Tibial nerve (tissue), 4 donors: ENCODE measurements around the gene TYMS. TPM values are rescaled to one million over a fixed set of nuclear protein-coding genes. Genes with fewer than 3 reads are reported as not detected.

Experiments used
- DNase-seq, 2 donors: peaks; one replicate each; pipeline ENCODE4 v3.0.0-alpha.2; 2019; ENCODE audit warnings: low spot score in 2 of 2
- H3K27ac ChIP-seq, 4 donors: fragments of 200-600 bp; sonication (generic) in 3 of 4; one replicate each; pipeline ENCODE4 v1.5.1; 2017 to 2019; ENCODE audit warnings: mild to moderate bottlenecking in 1 of 4
- H3K27me3 ChIP-seq, 2 donors: fragments of 200-600 bp; sonication (generic) in 1 of 2; one replicate each; pipeline versions ENCODE4 v1.5.1 to v1.6.0; 2017 to 2019
- H3K36me3 ChIP-seq, 3 donors: fragments of 200-600 bp; sonication (generic); one replicate each; pipeline ENCODE4 v1.5.1; 2018 to 2019
- H3K4me1 ChIP-seq, 4 donors: fragments of 200-600 bp; sonication (generic) in 3 of 4; one replicate each; pipeline ENCODE4 v1.5.1; 2017 to 2019
- H3K4me3 ChIP-seq, 4 donors: fragments of 200-600 bp; sonication (generic) in 3 of 4; one replicate each; pipeline ENCODE4 v1.5.1; 2017 to 2019; ENCODE audit warnings: mild to moderate bottlenecking in 1 of 4, moderate library complexity in 1 of 4
- H3K9me3 ChIP-seq, 4 donors: fragments of 200-600 bp; sonication (generic) in 3 of 4; one replicate each; pipeline ENCODE4 v1.5.1; 2017 to 2019
- CTCF ChIP-seq, 5 experiments: fragments of 200-600 bp in 3 of 5; fragments of 450-650 bp in 2 of 5; sonication (generic) in 3 of 5; IDR thresholded peaks; one replicate each; pipeline ENCODE4 v1.5.1; 2016 to 2019; ENCODE audit warnings: antibody characterized with exemption in 5 of 5, mild to moderate bottlenecking in 3 of 5, moderate library complexity in 2 of 5
- EP300 ChIP-seq, 2 donors: sonication (generic); formaldehyde crosslinking; IDR thresholded peaks; one replicate each; pipeline ENCODE4 v1.6.1; 2017; ENCODE audit warnings: antibody characterized with exemption in 2 of 2, mild to moderate bottlenecking in 1 of 2
- POLR2A ChIP-seq, 2 donors: fragments of 450-650 bp; IDR thresholded peaks; one replicate each; pipeline ENCODE4 v1.6.1; 2017; ENCODE audit warnings: antibody characterized with exemption in 2 of 2, mild to moderate bottlenecking in 2 of 2, moderate library complexity in 2 of 2
- WGBS, 2 donors: methylation state at CpG; one replicate each; pipeline ENCODE4 v1.1.5; 2018; 5-methylcytosine and 5-hydroxymethylcytosine counted together
- total RNA-seq, 4 donors: library from RNA; depleted of rRNA; stranded (reverse); fragments of >200 nt; gene quantifications; one replicate each; pipeline ENCODE4 v1.1.0, GENCODE V29; 2016

The TYMS gene
- total RNA-seq, 4 donors from 2014 or later = 0.84 to 4.2 (median 0.90) TPM; not detected in 1

GRCh38 chr18:658947-659533 is 1.6 kb downstream of the TYMS start:
- Histone ChIP-seq H3K4me1 (peaks cover 0 to 19% (median 3%) of the 10 kb centered on the region in 4 donors), H3K27me3 (peaks cover 0 to 38% of the 10 kb centered on the region in 2 donors), H3K9me3 (peaks cover 0 to 4% (median 0%) of the 10 kb centered on the region in 4 donors), H3K4me3 (peak overlapping the region in 1 of 4 donors; percentile 63), H3K36me3 (no peaks in the 10 kb centered on the region), H3K27ac (no peak overlapping the region)
- DNase-seq = no peak
- 78 to 85% methylated on average over 10 of the region's 10 CpGs for WGBS, 2 donors
- no peak for TF ChIP-seq CTCF (IDR thresholded peaks at IDR 0.05)
- TF ChIP-seq EP300 (IDR thresholded peaks at IDR 0.05) = no peak
- TF ChIP-seq POLR2A (IDR thresholded peaks at IDR 0.05) = no peak

GRCh38 chr18:659597-659996 is 2.1 kb downstream of the TYMS start:
- peaks cover 0 to 32% of the 10 kb centered on the region in 2 donors for H3K27me3 ChIP-seq
- WGBS, 2 donors = 88 to 92% methylated on average over 6 of the region's 6 CpGs

GRCh38 chr18:662197-662596 is 4.7 kb downstream of the TYMS start:
- Histone ChIP-seq H3K9me3 (no peaks in the 10 kb centered on the region), H3K4me3 (no peak overlapping the region), H3K27me3 (peaks cover 0 to 9% of the 10 kb centered on the region in 2 donors), H3K36me3 (no peaks in the 10 kb centered on the region), H3K4me1 (peaks cover 0 to 16% (median 3%) of the 10 kb centered on the region in 4 donors), H3K27ac (no peak overlapping the region)
- WGBS, 2 donors = 91 to 98% methylated on average over 4 of the region's 4 CpGs
- DNase-seq = no peak
- TF ChIP-seq CTCF (IDR thresholded peaks at IDR 0.05) (no peak), EP300 (IDR thresholded peaks at IDR 0.05) (no peak), POLR2A (IDR thresholded peaks at IDR 0.05) (no peak)

More at GRCh38 chr18:659597-659996, 2.1 kb downstream of the TYMS start:
- TF ChIP-seq POLR2A (IDR thresholded peaks at IDR 0.05) = no peak
- no peak for TF ChIP-seq EP300 (IDR thresholded peaks at IDR 0.05)
- TF ChIP-seq CTCF (IDR thresholded peaks at IDR 0.05) = no peak
- no peak overlapping the region for H3K4me3 ChIP-seq
- H3K9me3 ChIP-seq = peaks cover 0 to 4% (median 0%) of the 10 kb centered on the region in 4 donors
- peaks cover 0 to 19% (median 3%) of the 10 kb centered on the region in 4 donors for H3K4me1 ChIP-seq
- DNase-seq = no peak
- no peak overlapping the region for H3K27ac ChIP-seq
- H3K36me3 ChIP-seq = no peaks in the 10 kb centered on the region

GRCh38 chr18:666177-666576 is 8.7 kb downstream of the TYMS start:
- H3K36me3 ChIP-seq = peaks cover 0 to 18% (median 0%) of the 10 kb centered on the region in 3 donors
- WGBS, 2 donors = 92% methylated on average over 8 of the region's 8 CpGs
- DNase-seq = no peak
- H3K4me1 ChIP-seq = no peaks in the 10 kb centered on the region
- H3K4me3 ChIP-seq = no peak overlapping the region
- H3K9me3 ChIP-seq = no peaks in the 10 kb centered on the region
- H3K27me3 ChIP-seq = no peaks in the 10 kb centered on the region
- no peak overlapping the region for H3K27ac ChIP-seq
- TF ChIP-seq CTCF (IDR thresholded peaks at IDR 0.05) = no peak
- TF ChIP-seq EP300 (IDR thresholded peaks at IDR 0.05) = no peak
- no peak for TF ChIP-seq POLR2A (IDR thresholded peaks at IDR 0.05)

GRCh38 chr18:666628-667027 is 9.2 kb downstream of the TYMS start:
- 97 to 99% methylated on average over 3 of the region's 3 CpGs for WGBS, 2 donors

More at GRCh38 chr18:666628-667027, 9.2 kb downstream of the TYMS start:
- H3K9me3 ChIP-seq = no peaks in the 10 kb centered on the region
- H3K4me1 ChIP-seq = no peaks in the 10 kb centered on the region
- TF ChIP-seq EP300 (IDR thresholded peaks at IDR 0.05) = no peak
- no peaks in the 10 kb centered on the region for H3K27me3 ChIP-seq
- peaks cover 0 to 23% (median 0%) of the 10 kb centered on the region in 3 donors for H3K36me3 ChIP-seq
- H3K4me3 ChIP-seq = no peak overlapping the region
- H3K27ac ChIP-seq = no peak overlapping the region
- no peak for DNase-seq
